GM10847 (cell line): ENCODE measurements around the gene TPRKB.

Experiments used
- POLR2A ChIP-seq: IDR thresholded peaks from 2 replicates; pipeline ENCODE4 v1.6.1; 2011; ENCODE audit not compliant: insufficient read length; ENCODE audit errors: extremely low read depth

TPRKB gene

DNA sequence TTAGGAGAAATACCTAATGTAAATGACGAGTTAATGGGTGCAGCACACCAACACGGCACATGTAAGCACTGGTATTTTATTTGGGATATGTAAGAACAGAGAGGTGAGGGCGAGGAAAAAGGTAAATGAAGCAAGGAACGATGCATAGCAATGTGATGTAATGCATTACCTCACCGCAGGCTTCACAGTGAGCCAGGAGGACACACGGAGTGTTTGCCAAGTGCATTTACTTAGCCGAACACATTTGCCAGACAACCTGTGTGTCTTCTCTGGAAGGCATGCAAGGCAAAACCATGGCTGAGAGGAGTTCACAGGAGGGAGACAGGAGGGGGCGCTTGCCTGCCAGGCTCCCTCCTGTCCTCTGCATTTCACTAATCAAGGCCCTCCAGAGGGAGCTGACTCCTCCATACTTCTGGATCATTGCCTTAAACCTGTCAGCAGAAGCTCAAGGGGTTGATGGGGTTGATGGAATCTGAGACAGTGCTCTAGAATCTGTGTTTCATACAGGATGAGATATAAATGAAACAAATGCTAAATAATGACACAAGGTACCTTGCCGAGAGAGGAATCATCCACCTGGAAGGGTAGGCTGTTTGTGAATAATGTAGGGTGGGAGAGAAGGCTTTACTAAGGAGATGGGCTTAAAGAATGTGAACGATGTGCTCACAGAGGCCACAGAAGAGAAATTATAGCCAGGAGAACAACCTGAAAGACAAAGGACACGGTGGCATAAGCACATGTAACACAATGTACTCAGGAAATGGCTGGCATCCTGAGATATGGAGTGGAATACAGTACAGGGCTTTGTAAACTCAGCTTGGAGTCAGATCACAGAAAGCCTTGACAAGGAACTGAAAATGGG is 9.1 kb upstream of the TPRKB start:
- no peak for TF ChIP-seq POLR2A

DNA sequence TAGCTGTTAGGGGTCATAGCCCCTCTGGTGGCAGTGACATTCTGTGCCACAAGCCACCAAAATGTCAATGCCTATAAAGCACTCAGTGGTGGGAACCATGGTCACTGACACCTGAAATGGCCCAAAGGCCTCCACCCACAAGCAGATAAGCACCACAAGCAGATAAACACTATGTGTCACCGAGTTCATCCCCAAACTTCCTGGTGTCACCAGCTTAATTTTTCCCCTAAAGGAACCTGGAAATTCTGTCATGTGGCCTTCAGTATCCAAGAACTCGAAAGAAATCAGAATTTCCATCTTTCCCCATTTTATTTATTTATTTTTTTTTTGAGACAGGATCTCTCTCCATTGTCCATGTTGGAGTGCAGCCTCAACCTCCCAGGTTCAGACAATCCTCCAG is 3.6 kb upstream of the TPRKB start:
- TF ChIP-seq POLR2A = no peak

DNA sequence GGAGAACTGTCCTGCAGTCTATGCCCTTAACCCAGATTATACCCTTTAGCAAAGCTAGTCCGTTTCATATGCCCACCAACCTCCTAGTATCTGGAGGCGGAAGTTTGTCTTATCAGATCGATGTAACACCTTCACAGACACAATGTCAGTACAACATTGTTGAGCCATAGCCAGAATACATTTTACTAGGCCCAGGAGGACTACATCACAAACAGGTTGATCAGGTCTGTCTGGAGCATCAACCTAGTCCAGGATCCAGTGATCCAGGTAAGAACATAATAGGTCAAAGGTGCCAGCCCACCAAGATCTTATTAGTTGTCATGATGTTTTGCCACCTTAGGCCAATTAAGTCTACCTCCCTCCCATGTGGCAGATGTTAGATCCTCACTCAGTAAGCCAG is 2.0 kb upstream of the TPRKB start:
- TF ChIP-seq POLR2A = no peak

DNA sequence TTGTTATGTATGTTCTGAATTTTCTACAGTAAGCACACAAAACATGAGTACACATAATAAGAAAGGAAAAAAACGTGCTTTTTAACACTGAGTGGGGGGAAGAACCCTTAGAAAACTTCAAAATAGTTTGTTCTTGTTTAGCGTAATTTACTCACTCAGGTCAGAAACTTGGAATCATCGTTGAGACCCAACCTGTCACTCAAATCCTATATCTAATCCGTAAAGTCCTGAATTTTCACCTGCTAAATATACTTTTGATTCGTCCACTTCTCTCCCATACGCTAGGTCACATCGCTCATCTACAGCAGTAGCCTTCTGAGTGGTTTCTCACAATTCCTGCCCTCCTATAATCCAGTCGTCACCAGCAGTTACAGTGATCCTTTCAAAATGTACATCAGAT is 767 bp downstream of the TPRKB start:
- TF ChIP-seq POLR2A = no peak

DNA sequence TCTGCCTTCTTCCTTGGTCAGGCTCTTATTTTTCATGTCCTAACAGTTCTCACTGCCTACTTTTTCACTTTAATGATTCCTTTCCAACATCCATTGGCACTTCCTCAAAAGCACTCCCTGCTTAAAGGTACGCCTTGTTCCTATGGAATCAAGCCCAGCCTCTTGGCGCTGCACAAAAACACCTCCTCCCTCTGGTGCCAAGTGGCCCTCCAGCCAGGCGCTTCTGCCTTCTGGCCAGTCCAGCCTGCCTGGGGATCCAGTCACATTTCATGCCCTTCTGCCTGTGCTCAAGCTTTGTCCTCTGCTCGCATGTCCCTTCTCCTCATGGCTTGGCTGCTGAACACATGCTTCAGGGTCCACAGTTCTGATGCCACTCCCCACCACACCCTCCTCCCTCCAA is 6.3 kb downstream of the TPRKB start:
- no peak for TF ChIP-seq POLR2A

DNA sequence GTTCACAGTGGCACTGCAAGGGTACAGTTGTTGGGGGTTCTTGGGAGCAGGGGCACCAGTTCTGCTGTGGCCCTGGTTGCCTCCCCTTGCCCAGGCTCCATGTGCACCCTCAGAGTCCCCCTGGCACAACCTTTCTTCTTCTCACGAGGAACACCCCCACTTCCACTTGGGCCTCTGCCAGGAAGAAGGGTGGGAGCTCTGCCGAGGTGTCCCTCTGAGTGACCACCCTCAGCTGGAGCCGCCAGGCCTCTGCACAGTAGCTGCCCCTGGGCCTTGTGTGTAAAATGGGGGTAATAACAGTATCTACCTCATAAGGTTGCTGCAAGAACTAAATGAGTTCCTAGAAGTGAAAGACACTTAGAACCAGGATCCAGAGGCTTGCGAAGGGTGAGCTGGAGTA is 8.4 kb downstream of the TPRKB start:
- TF ChIP-seq POLR2A = no peak

DNA sequence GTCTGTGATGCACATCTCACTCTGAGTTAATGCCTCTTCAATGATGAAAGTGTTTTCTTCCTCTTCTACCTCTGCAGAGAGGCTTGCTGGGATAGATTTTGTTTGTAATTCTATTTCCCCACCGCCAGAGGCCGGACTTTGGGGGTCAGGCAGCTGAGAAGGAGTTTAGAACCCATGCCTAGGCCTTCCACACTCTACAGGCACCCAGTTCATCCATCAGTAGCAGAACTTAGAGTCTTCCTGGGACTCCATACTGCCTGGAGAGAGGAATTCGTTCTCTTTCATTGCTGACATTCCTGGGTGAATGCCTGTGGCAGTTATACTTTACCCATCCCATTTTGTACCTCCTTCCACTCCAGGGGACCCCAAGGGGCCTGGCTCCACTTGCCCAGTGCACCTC is 9.1 kb downstream of the TPRKB start:
- no peak for TF ChIP-seq POLR2A

DNA sequence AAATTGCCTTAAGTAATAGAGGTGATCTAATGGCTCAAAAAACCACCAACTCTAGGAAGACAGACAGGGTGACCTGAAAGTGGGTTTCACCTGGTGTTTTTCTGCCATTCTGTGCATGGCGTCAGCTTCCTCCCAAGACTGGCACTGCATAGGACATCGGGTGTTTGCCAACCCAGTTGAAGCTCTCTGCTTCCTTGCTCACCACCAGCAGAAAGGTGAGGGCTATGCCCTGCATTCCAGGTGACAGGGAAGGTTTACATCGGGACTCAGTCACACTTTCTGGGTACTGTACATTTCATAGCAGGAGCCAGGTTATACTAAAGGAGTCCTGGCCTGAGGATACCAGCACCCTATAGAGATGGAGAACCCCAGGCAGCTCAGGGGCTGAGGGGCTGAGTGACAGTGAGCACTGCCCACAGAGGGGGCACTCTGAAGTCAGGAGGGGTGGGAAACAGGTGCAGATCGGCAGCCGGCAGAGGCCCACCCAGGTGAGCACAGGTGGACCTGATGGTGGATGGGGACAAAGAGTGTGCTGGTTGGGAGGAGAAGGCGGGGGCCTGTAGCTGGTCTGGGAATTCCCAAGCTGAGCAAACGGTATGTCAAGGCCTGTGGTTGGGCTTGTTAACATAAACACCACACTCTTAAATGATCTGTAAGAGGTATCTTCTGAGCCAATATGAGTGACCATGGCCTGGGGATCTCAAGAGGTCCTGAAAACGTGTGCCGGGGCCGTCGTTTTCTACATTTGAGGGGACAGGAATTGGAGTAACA is 18.1 kb downstream of the TPRKB start:
- TF ChIP-seq POLR2A = no peak

DNA sequence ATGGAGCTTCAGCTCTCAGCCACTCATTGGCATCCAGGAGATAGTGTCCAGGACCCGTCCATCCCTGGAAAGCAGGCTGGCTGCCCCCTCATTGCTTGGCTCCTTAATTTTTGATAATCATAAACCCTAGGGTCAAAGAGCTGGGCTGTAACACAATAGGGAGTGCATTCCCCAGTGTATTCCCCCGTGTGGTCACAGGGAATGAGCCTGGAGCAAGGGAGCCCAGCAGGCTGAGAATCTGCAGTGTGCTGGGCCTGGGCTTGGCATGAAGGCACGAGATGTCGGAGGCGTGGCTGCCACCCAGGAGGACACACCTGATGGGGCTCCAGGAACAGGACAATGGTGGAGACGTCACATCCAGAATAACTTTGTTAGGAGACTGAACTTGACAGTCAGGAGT is 18.7 kb downstream of the TPRKB start:
- no peak for TF ChIP-seq POLR2A

DNA sequence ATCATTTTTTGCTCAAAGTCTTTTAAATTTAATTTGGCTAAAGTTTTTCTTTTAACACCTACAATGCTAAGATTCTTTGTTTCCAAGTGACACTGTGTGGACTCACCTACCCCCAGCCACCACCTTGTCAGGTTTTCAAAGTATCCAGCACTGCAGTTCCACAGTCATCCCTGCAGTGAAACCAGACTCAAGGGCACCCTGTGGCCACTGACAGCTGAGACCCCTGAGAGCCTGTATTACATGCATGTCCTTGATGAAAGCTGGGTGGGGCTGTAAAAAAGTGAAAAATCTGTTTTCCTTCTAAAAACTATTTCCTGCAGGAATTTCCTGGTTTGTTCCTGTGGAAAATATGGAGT is 19.9 kb downstream of the TPRKB start:
- no peak for TF ChIP-seq POLR2A

DNA sequence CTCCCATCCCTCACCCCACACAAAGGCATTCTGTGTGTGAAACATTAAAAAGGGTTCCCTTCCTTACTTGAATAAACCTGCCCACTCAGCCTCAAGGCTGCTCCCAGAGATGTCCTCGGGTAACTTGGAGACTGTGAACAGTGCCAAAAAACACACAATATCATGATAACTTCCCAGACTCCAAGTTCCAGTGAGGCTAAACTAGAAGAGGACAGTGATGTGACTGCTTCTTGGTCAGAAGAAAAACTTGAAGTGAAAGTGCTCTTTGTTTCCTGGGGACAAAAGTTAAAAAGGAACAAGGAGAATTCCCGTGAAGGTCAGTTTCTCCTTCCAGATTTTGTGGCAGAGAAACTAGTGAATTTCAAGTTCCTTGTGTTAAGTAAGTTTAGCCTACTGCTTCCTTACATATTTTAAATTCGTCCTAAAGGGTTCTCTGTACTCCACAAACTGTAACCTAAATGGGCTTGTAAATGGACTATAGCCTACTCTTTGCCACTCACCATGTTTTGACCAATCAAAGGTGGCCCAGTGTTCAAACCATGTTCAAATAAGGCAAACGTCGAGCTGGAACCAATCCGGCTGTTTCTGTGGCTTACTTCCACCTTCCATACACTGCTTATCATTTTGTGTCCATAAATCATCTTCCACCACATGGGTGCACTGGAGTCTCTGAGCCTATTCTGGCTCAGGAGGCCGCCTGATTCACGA is 20.4 kb downstream of the TPRKB start:
- TF ChIP-seq POLR2A = no peak

DNA sequence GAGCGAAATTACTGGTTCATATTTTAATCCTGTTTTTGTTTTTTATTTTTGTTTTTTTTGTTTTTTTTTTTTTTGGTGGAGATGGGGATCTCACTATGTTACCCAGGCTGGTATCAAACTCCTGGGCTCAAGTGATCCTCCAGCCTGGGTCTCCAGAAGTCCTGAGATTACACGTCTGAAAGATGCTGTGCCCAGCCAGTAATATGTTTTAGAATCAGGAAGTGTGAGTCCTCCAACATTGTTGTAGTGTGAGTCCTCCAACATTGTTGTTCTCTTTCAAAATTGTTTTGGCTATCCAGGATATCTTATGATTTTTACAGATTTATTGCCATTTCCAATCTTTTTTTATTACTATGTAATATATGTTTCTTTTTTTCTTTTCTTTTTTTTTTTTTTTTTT is 23.1 kb downstream of the TPRKB start:
- TF ChIP-seq POLR2A = no peak

DNA sequence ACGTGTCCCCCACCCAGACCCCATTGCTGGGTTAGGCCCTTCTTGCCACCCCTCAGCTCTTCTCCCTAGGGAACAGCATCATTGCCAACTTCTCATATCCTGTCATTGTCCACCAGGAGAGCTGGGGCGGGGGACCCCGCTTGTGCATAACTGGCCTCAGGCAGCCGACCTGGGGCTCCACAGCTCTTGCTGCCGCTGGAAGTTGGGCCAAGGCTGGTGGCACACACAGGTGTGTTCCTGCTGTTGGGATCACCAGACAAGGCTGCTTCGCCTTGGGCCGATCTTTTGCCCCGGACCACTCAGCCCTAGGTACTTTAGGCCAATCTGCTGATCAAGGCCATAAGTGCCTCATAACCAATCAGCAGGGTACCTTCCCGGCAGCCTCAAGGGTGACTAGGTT is 28.6 kb downstream of the TPRKB start:
- TF ChIP-seq POLR2A = no peak

DNA sequence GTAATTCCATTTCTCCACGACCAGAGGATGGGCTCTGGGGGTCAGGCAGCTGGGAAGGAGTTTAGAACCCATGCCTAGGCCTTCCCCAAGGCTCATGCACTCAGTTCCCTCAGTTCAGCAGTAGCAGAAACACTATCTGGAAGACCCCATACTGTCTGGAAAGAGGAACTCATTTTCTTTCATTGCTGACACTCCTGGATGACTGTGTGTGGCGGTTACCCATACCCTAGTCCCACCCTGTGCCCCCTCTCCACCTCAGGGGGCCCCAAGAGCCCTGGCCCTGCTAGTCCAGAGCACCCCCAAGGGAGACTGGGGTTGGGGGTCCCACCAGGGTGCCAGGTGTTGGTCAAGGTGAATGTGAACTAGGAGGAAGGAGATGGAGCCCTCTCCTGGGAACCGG is 29.5 kb downstream of the TPRKB start:
- TF ChIP-seq POLR2A = no peak

DNA sequence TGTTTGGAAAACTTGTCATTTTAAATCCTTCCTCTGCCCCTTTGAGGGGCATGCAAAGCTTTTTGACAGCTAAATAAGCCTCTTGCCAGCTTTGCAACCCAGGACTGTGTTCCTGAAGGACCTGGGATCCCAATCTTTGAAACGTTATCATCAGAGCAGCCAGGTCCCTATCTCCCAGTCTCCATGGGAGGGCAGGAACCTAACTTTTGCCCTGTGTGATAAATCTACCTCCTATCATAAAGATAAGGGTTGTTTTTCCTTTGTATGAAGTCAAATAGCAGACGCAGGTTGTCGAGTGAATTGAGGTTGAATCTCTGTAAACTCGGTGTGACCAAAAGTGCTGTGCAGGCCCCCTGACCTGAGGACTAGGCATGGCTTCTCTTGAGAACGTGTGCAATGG is 30.1 kb downstream of the TPRKB start:
- TF ChIP-seq POLR2A = no peak

DNA sequence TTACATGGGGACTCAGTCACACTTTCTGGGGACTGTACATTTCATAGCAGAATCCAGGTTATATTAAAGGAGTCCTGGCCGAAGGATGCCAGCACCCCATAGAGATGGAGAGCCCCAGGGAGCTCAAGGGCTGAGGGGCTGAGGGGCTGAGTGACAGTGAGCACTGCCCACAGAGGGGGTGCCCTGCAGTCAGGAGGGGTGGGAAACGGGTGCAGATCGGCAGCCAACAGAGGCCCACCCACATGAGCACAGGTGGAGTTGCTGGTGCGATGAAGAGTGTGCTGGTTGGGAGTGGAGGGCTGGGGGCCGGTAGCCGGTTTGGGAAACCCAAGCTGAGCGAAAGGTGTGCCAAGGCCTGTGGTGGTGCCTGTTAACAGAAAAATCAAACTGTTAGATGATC is 32.1 kb downstream of the TPRKB start:
- no peak for TF ChIP-seq POLR2A
